Glomerular visceral epithelial cell (primary cell): Measurements from ENCODE around the gene MS4A2.
"Not testable (repeated sequence)": the region's sequence is repeated elsewhere in the genome, so short reads cannot be mapped to it uniquely, and the experiment has no call there.

Experiments
- DNase-seq: peaks from one replicate; pipeline ENCODE4 v3.0.0-alpha.2; 2016; ENCODE audit errors: extremely low spot score

Gene MS4A2

GRCh38 chr11:60101368-60101767 is 12.9 kb downstream of the MS4A2 start:
- DNase-seq, result not testable (repeated sequence)

- DNase-seq, result not testable (repeated sequence)
Measured at GRCh38 chr11:60104471-60105115, 16.1 kb downstream of the MS4A2 start.

- DNase-seq, result not testable (repeated sequence)
Measured at GRCh38 chr11:60108631-60109030, 20.2 kb downstream of the MS4A2 start.

GRCh38 chr11:60111793-60112192 is 23.3 kb downstream of the MS4A2 start:
- DNase-seq, result no peak

- DNase-seq, result peak; percentile 6
Measured at GRCh38 chr11:60116996-60117790, 28.7 kb downstream of the MS4A2 start.

GRCh38 chr11:60118338-60118737 is 29.9 kb downstream of the MS4A2 start:
- DNase-seq, result no peak

- DNase-seq, result no peak
Measured at GRCh38 chr11:60119710-60120109, 31.2 kb downstream of the MS4A2 start.

GRCh38 chr11:60121264-60121663 is 32.8 kb downstream of the MS4A2 start:
- DNase-seq, result no peak

GRCh38 chr11:60122414-60123036 is 34.1 kb downstream of the MS4A2 start:
- no peak for DNase-seq

- no peak for DNase-seq
Measured at GRCh38 chr11:60124802-60125432, 36.5 kb downstream of the MS4A2 start.

- DNase-seq, result no peak
Measured at GRCh38 chr11:60125956-60126585, 37.6 kb downstream of the MS4A2 start.

GRCh38 chr11:60127311-60127811 is 38.9 kb downstream of the MS4A2 start:
- peak; percentile 45 for DNase-seq

GRCh38 chr11:60128376-60128775 is 39.9 kb downstream of the MS4A2 start:
- no peak for DNase-seq

GRCh38 chr11:60128866-60129265 is 40.4 kb downstream of the MS4A2 start:
- DNase-seq, result not testable (repeated sequence)

GRCh38 chr11:60129853-60130252 is 41.4 kb downstream of the MS4A2 start:
- no peak for DNase-seq

GRCh38 chr11:60130496-60130895 is 42.0 kb downstream of the MS4A2 start:
- DNase-seq, result peak; percentile 42

- no peak for DNase-seq
Measured at GRCh38 chr11:60131912-60132311, 43.4 kb downstream of the MS4A2 start.

- no peak for DNase-seq
Measured at GRCh38 chr11:60133917-60134316, 45.5 kb downstream of the MS4A2 start.

GRCh38 chr11:60143768-60144167 is 55.3 kb downstream of the MS4A2 start:
- DNase-seq, result no peak

- DNase-seq, result no peak
Measured at GRCh38 chr11:60145677-60146076, 57.2 kb downstream of the MS4A2 start.
